LNCaP clone FGC (cell line): ENCODE data around the gene CBY1.

ENCODE experiments used
- DNase-seq: peaks from one replicate; pipeline ENCODE4 v3.0.0-alpha.2; 2011; ENCODE audit warnings: low read depth
- H3K4me3 ChIP-seq: 2 replicates; pipeline ENCODE4 v1.5.1; 2011; ENCODE audit warnings: mild to moderate bottlenecking, low read depth, low read length, control low read depth
- TF ChIP-seq, protein P1 (sequence below): IDR thresholded peaks from 2 replicates; pipeline ENCODE4 v1.5.1; 2012; ENCODE audit warnings: mild to moderate bottlenecking; ENCODE audit not compliant: control insufficient read depth, insufficient read depth; ENCODE audit errors: extremely low read depth

Gene CBY1

GRCh38 chr22:38696606-38697424 lies 40.4 kb downstream of the CBY1 start:
- TF ChIP-seq, protein P1, sequence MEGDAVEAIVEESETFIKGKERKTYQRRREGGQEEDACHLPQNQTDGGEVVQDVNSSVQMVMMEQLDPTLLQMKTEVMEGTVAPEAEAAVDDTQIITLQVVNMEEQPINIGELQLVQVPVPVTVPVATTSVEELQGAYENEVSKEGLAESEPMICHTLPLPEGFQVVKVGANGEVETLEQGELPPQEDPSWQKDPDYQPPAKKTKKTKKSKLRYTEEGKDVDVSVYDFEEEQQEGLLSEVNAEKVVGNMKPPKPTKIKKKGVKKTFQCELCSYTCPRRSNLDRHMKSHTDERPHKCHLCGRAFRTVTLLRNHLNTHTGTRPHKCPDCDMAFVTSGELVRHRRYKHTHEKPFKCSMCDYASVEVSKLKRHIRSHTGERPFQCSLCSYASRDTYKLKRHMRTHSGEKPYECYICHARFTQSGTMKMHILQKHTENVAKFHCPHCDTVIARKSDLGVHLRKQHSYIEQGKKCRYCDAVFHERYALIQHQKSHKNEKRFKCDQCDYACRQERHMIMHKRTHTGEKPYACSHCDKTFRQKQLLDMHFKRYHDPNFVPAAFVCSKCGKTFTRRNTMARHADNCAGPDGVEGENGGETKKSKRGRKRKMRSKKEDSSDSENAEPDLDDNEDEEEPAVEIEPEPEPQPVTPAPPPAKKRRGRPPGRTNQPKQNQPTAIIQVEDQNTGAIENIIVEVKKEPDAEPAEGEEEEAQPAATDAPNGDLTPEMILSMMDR, result no peak
- no peak for DNase-seq
- H3K4me3 ChIP-seq, result no peak overlapping the region

GRCh38 chr22:38697425-38698089 lies 41.1 kb downstream of the CBY1 start:
- no peak for DNase-seq
- TF ChIP-seq, protein P1, result no peak
- no peak overlapping the region for H3K4me3 ChIP-seq

DNA sequence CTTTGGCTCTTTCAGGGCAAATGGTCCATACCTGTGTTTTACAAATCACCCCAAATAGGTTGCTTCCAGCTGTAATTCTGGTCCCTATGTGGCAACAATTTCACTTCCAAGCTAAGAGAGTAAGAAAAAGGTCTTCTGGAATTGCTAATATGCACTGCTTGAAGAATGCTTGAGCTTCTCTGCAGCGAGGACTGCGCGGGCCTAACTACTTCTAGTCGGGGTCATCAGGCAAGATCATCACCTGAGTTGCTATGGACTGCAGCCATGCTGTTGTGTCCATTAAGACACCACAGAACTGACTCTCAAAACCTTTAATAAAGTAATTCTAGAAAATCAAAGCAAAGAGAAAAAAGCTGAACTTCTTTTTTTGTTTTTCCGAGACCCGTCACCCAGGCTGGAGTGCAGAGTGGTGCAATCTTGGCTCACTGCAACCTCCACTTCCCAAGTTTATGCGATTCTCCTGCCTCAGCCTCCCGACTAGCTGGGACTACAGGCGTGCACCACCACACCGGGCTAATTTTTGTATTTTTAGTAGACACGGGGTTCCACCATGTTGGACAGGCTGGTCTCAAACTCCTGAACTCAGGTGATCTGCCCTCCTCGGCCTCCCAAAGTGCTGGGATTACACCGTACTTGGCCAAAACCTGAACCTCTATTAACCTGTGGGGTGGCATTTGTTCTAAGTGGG lies 42.1 kb downstream of the CBY1 start:
- no peak overlapping the region for H3K4me3 ChIP-seq
- TF ChIP-seq, protein P1, result no peak
- DNase-seq, result no peak

DNA sequence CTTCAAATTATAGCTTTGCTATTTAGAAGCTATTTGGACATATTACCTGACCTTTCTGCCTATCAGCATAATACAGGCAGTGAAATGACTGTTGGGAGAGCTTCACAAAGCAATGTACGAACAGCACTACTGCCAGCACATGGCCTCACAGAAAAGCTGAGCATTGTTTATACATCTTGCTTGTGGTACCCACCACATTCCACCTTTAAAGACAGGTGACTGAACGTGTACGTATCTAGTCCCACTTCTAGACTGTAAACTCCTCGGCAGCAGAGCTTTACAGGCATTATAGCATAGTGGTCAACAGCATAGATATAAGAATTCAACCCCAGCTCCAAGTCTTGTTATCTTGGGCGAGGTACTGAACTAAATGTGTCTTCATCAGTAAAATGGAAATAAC lies 42.7 kb downstream of the CBY1 start:
- TF ChIP-seq, protein P1, result no peak
- peak overlapping the region; percentile 77 for H3K4me3 ChIP-seq
- DNase-seq, result no peak

DNA sequence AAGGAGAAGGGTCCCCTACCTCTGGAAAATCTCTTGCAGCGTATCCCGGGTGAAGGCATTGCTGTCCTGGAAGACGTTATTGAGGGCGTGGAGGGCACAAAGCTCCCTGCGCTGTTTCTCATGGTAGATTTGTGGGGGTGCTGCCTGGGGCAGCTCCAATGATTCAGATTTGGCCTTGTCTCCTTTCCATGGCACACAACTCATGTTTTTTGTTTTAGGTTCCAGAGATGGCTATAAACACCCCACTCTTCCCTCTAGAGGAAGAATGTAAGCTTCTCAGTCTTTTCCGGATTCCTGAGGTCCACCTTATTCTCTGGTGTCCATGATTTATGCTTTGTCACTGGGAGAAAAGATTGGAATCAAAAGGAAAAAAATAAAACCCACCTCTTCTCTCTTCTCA lies 43.3 kb downstream of the CBY1 start:
- TF ChIP-seq, protein P1, result no peak
- H3K4me3 ChIP-seq, result peak overlapping the region; percentile 77
- no peak for DNase-seq

DNA sequence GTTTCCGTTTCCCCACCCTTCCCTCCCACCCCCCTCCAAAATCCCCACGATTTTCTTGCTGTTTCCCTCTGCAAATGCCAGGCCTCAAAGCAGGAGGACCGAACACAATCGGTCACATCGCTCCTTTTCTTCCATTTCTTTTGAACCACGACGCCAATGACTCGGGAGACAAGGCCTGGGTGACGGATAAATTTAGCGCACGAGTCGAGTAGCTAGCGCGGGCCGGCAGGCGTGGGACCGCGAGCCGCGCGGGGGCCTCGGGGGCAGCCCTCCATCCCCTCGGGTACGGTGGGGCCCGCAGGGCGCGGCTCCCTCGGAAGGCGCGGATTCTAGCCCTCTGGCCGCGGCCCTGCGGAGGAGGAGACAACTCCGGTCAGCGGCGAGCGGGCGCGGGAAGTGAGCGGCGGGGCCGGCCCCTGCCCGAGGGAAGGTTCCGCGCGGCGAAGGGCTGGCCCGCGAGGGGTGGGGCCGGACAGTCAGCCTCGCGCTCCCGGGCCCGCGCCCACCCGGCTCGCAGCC lies 43.9 kb downstream of the CBY1 start:
- TF ChIP-seq, protein P1, result no peak
- no peak for DNase-seq
- peak overlapping the region; percentile 77 for H3K4me3 ChIP-seq
